Glomerular visceral epithelial cell (primary cell): ENCODE data around the gene ZNF362.
"Not testable (repeated sequence)": the region's sequence is repeated elsewhere in the genome, so short reads cannot be mapped to it uniquely, and the experiment has no call there.

ENCODE experiments used
- DNase-seq: peaks from one replicate; pipeline ENCODE4 v3.0.0-alpha.2; 2016; ENCODE audit errors: extremely low spot score

ZNF362 gene, protein sequence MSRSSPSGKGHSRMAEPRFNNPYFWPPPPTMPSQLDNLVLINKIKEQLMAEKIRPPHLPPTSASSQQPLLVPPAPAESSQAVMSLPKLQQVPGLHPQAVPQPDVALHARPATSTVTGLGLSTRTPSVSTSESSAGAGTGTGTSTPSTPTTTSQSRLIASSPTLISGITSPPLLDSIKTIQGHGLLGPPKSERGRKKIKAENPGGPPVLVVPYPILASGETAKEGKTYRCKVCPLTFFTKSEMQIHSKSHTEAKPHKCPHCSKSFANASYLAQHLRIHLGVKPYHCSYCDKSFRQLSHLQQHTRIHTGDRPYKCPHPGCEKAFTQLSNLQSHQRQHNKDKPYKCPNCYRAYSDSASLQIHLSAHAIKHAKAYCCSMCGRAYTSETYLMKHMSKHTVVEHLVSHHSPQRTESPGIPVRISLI

DNA sequence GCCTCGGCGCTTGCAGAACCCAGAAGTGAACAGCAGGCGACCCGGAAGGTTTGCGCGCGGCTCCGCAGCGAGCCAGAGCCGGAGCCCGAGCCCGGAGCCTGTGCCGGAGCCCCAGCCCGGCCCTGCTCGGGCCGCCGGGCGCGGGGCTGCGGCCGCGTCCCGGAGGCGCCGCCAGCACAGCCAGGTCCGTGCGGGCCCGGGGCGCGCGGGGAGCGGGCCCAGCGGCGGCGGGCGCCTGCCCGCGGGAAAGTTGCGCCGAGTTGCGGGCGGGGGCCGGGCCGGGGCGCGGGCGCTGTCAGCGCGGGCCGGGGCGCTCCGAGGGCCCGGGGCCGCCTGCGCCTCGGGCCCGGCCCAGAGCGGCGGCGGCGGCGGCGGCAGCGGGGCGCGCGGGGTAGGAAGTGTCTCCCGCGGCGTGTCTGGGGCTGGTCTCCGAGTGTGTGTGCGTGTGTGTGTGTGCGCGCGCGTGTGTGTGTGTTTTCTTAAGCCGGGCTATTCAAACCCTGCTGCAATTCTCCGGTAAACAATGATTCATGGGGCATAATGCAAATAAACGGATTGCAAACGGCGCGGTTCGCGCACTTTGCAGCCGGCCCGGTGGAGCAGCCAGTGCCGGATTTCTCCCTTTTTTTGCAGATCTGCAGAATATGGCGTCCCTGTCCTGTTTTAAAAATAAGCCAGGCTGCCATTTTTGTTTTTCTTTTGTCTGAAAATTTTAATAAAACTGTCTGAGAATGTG, at the start of gene ZNF362:
TSS of gene ZNF362 (plus strand) at position 22 of the 736 bp plus-strand sequence. CDS start 14,083 bp downstream, outside the sequence.
- peak; percentile 65 for DNase-seq

DNA sequence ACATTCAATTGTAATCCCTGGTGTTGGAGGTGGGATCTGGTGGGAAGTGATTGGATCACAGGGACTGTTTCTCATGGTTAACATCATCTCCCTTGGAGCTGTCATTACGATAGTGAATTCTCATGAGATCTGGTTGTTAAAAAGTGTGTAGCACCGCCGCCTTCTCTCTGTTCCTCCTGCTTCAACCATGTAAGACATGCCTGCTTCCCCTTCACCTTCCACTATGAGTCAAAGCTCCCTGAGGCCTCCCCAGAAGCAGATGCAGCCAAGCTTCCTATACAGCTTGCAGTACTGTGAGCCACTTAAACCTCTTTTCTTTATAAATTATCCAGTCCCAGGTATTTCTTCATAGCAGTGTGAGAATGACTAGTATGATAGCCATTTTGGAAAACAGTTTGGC, 44.3 kb upstream of the ZNF362 start:
- DNase-seq, result no peak

- no peak for DNase-seq
These were observed 36.2 kb upstream of the ZNF362 start for GRCh38 chr1:33219886-33220661.

GRCh38 chr1:33220676-33221384, 35.5 kb upstream of the ZNF362 start:
- DNase-seq, result no peak

DNA sequence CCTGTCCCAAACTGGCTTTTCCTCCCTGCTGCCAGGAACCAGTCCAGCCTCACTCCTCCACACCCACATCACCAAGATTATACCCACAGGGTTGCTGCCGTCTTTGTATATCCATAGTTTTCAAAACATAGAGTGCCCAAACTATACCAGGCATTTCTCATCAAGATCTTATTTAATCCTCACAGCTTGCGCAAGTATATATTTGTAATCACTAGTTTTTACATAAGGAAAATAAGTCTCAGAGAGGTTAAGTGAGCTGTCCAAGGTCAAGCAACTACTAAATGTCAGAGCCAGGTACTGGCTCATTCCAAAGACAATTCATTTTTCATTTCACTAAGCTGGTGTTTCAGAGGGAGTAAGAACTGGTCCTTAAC, 34.9 kb upstream of the ZNF362 start:
- no peak for DNase-seq

- DNase-seq, result no peak
These were observed 33.9 kb upstream of the ZNF362 start for GRCh38 chr1:33222381-33222780.

DNA sequence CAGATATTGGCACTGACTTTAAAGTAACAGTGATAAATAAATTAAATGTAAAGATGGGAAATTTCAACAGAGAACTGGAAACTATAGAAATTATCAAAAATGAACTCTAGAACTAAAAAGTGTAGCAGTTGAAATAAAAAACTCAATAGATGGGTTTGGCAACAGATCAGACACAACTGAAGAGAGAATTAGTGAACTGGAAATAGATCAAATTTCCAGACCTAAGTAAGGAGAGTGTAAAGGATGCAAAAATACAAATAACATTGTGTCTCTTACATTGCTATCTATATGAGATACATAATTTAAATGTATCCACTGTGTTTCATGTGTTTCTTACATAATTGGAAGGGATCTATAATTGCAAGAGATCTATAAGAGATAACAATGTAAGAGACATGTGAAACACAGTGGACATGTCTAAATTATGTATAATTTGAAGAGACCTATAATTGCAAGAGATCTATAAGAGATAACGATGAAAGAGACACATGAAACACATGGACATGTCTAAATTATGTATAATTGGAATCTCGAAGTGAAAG, 32.1 kb upstream of the ZNF362 start:
- DNase-seq, result no peak

- no peak for DNase-seq
These were observed 30.7 kb upstream of the ZNF362 start for GRCh38 chr1:33225586-33225985.

GRCh38 chr1:33228935-33229487, 27.3 kb upstream of the ZNF362 start:
- peak; percentile 40 for DNase-seq

- no peak for DNase-seq
These were observed 25.1 kb upstream of the ZNF362 start for GRCh38 chr1:33231166-33231565.

DNA sequence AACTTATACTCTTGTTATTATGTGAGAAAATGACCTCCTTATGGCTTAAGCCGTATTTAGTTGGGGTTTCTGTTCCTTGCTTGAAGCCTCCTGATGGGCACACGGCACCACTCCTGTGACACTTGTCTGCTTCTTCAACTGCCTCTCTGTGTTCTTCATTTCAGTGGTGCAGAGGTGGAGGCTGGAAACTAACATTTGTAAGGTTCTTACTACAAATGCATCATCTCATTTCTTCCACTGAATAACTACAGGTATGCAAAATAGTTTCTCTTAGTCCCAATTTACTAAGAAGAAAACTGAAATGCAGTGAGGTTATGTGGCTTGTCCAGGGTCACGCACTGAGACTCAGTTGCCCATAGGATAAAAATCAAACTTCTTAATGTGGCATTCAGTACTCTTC, 23.6 kb upstream of the ZNF362 start:
- DNase-seq, result no peak

DNA sequence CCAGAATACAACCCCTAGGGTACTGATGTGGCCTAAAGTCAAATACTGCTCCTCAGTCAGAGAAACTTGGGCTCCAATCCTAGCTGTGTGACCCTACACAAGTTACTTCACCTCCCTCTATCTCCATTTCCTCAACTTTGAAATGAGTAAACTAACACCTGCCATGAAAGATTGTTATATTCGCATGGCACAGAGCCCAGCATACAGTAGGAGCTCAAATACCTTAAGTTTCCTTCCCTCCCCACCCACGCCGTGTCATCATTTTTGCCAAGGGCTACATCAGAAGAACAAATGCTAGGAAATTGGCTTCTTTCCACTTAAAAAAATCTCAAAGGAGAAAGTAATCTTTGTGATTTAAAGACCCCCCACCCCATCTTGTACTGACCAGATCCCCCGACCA, 22.2 kb upstream of the ZNF362 start:
- no peak for DNase-seq

GRCh38 chr1:33234588-33234990, 21.7 kb upstream of the ZNF362 start:
- no peak for DNase-seq

DNA sequence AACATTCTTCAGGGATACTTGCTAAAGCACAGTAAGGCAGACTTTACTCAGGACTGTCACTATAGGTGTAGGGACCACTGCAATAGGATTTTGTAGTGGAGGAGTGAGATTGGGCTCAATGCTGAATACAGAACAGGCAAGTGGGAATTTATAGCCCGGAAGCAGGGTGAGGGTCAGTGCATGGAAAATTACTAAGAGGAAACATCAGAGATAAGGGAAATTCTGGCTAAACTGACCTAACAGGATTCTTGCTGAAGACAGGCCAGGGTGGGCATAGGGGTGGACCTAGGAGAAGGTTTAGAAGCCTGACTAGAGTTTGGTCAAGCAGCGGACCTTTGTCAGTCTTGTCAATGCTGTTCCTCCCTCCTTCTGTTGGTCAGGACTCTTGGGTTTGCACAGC, 20.8 kb upstream of the ZNF362 start:
- no peak for DNase-seq

DNA sequence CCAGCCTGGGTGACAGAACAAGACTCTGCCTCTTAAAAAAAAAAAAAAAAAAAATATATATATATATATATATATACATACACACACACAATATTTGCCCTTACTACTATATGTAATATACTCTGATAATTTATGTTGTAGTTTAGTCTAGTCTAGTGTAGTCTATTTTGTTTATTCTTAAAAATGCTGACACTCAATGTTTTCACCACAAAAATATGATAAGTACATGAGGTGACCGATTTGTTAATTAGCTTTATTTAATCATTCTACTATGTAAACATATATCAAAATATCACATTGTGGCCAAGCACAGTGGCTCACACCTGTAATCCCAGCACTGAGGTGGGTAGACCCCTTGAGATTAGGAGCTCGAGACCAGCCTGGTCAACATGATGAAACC, 19.8 kb upstream of the ZNF362 start:
- no peak for DNase-seq

GRCh38 chr1:33237579-33237978, 18.7 kb upstream of the ZNF362 start:
- no peak for DNase-seq

DNA sequence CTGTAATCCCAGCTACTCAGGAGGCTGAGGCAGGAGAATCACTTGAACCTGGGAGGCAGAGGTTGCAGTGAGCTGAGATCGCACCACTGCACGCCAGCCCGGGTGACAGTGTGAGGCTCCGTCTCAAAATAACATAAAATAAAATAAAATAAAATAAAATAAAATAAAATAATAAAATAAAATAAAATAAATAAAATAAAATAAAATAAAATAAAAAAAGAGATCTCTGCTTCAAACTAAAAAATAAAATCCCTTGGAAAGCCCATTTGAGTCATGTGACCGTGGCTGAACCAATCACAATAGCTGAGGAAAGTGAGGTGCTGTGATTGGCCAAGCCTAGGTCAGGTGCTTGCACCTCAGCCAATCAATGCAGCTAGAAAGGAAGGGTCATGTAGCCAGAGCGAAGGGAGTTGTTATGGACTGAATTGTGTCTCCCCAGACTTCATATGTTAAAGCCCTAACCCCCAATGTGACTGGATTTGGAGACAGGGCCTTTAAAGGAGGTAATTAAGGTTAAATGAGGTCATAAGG, 18.0 kb upstream of the ZNF362 start:
- DNase-seq, result not testable (repeated sequence)

GRCh38 chr1:33239410-33239809, 16.9 kb upstream of the ZNF362 start:
- DNase-seq, result not testable (repeated sequence)

GRCh38 chr1:33241866-33242265, 14.4 kb upstream of the ZNF362 start:
- DNase-seq, result no peak

DNA sequence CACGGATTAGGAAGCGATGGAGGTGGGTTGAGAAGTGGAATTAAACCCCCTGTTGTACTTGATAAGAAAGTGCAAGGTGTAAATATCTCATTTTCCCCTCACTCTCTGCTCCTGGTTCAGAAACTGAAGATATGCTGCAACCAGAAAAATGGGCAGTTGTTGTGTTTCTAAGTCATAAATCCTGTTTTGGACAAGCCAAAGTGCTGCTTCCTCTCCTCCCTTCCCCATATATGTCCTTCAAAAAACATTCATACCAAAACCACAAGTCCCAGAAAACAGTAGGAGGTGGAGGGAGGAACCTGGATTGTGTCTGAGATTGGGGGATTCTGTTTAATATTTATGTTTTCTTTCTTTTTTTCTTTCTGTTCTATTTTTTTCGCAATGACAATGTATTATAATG, 13.6 kb upstream of the ZNF362 start:
- DNase-seq, result no peak
